HEK293 (cell line): ENCODE measurements around the gene NNAT.
A peak's percentile ranks its signal among the peaks of the same experiment; 100 is the strongest.

ENCODE experiments used
- CTCF ChIA-PET: fragments of 350-600 bp; formaldehyde crosslinking; extraction: SDS; loops from one replicate; lab custom pipeline; 2021; ENCODE audit warnings: antibody characterized with exemption; lab: Yijun Ruan, JAX
- POLR2A ChIA-PET: fragments of 300-600 bp; formaldehyde crosslinking; extraction: SDS; loops from one replicate; lab custom pipeline; 2020; ENCODE audit warnings: antibody characterized with exemption, inconsistent platforms; lab: Yijun Ruan, JAX
- H3K27ac ChIP-seq: fragments of 200-500 bp; sonication (Bioruptor generic); 2 replicates; pipeline ENCODE4 v1.5.1; 2014; ENCODE audit warnings: low read depth, low read length, control low read depth, inconsistent platforms; ENCODE audit errors: extremely low read depth
- H3K36me3 ChIP-seq, 2 experiments: fragments of 200-500 bp in 1 of 2; sonication (Bioruptor generic) in 1 of 2; 1 replicate in 1 of 2; 2 replicates in 1 of 2; pipeline ENCODE4 v1.5.1; 2014 to 2017; ENCODE audit warnings: inconsistent platforms in 2 of 2, low read length in 2 of 2; ENCODE audit not compliant: control insufficient read depth in 2 of 2, insufficient read depth in 1 of 2
- H3K4me1 ChIP-seq: fragments of 200-500 bp; sonication (Bioruptor generic); 2 replicates; pipeline ENCODE4 v1.5.1; 2014; ENCODE audit warnings: mild to moderate bottlenecking, low read length, inconsistent platforms; ENCODE audit not compliant: control insufficient read depth, insufficient read depth
- H3K4me3 ChIP-seq: 2 replicates; pipeline ENCODE4 v1.5.1; 2011; ENCODE audit warnings: low read depth, mild to moderate bottlenecking, control low read depth, low read length, moderate library complexity
- H3K9me3 ChIP-seq: fragments of 200-500 bp; sonication (Bioruptor generic); 2 replicates; pipeline ENCODE4 v1.5.1; 2014; ENCODE audit warnings: low read depth, low read length, inconsistent platforms; ENCODE audit not compliant: control insufficient read depth, insufficient read depth
- EGR2 ChIP-seq: fragments of 450-650 bp; formaldehyde crosslinking; IDR thresholded peaks from 2 replicates; pipeline ENCODE4 v1.5.1; 2016; ENCODE audit warnings: low read depth, missing biosample characterization, missing genetic modification characterization
- ELK4 ChIP-seq: IDR thresholded peaks from 2 replicates; pipeline ENCODE4 v1.6.1; 2011; ENCODE audit warnings: mild to moderate bottlenecking, low read depth, low read length, borderline replicate concordance
- GLIS1 ChIP-seq: fragments of 450-650 bp; formaldehyde crosslinking; IDR thresholded peaks from 2 replicates; pipeline ENCODE4 v1.5.1; 2016; ENCODE audit warnings: missing biosample characterization, missing genetic modification characterization
- GLIS2 ChIP-seq: fragments of 450-650 bp; formaldehyde crosslinking; IDR thresholded peaks from 2 replicates; pipeline ENCODE4 v1.5.1; 2016; ENCODE audit warnings: missing biosample characterization, missing genetic modification characterization
- KLF7 ChIP-seq: fragments of 450-650 bp; formaldehyde crosslinking; IDR thresholded peaks from 2 replicates; pipeline ENCODE4 v1.5.1; 2016; ENCODE audit warnings: missing biosample characterization, missing genetic modification characterization, borderline replicate concordance
- MYNN ChIP-seq: fragments of 450-650 bp; formaldehyde crosslinking; IDR thresholded peaks from 2 replicates; pipeline ENCODE4 v1.5.1; 2016; ENCODE audit warnings: missing biosample characterization, missing genetic modification characterization, borderline replicate concordance
- OSR2 ChIP-seq: fragments of 450-650 bp; formaldehyde crosslinking; IDR thresholded peaks from 2 replicates; pipeline ENCODE4 v1.5.1; 2016; ENCODE audit warnings: missing biosample characterization, missing genetic modification characterization
- REPIN1 ChIP-seq: fragments of 450-650 bp; formaldehyde crosslinking; IDR thresholded peaks from 2 replicates; pipeline ENCODE4 v1.5.1; 2017; ENCODE audit warnings: missing biosample characterization, missing genetic modification characterization, low read depth
- REST ChIP-seq: fragments of 450-650 bp; formaldehyde crosslinking; IDR thresholded peaks from 2 replicates; pipeline ENCODE4 v1.5.1; 2016; ENCODE audit warnings: missing biosample characterization, missing genetic modification characterization
- SCRT1 ChIP-seq: fragments of 450-650 bp; formaldehyde crosslinking; IDR thresholded peaks from 2 replicates; pipeline ENCODE4 v1.5.1; 2016; ENCODE audit warnings: missing biosample characterization, missing genetic modification characterization, borderline replicate concordance
- SCRT2 ChIP-seq: fragments of 450-650 bp; formaldehyde crosslinking; IDR thresholded peaks from 2 replicates; pipeline ENCODE4 v1.5.1; 2016; ENCODE audit warnings: missing biosample characterization, missing genetic modification characterization
- ZFP69B ChIP-seq: fragments of 450-650 bp; formaldehyde crosslinking; IDR thresholded peaks from 2 replicates; pipeline ENCODE4 v1.5.1; 2016; ENCODE audit warnings: missing biosample characterization, missing genetic modification characterization
- ZIC2 ChIP-seq: fragments of 450-650 bp; formaldehyde crosslinking; IDR thresholded peaks from 2 replicates; pipeline ENCODE4 v1.5.1; 2016; ENCODE audit warnings: missing biosample characterization, missing genetic modification characterization
- ZNF169 ChIP-seq: fragments of 450-650 bp; formaldehyde crosslinking; IDR thresholded peaks from 2 replicates; pipeline ENCODE4 v1.5.1; 2016; ENCODE audit warnings: missing biosample characterization, missing genetic modification characterization
- ZNF239 ChIP-seq: fragments of 450-650 bp; formaldehyde crosslinking; IDR thresholded peaks from 2 replicates; pipeline ENCODE4 v1.5.1; 2016; ENCODE audit warnings: missing biosample characterization, missing genetic modification characterization
- ZNF404 ChIP-seq: fragments of 450-650 bp; formaldehyde crosslinking; IDR thresholded peaks from 2 replicates; pipeline ENCODE4 v1.5.1; 2017; ENCODE audit warnings: missing biosample characterization, missing genetic modification characterization
- ZNF521 ChIP-seq: fragments of 450-650 bp; formaldehyde crosslinking; IDR thresholded peaks from 2 replicates; pipeline ENCODE4 v1.5.1; 2017; ENCODE audit warnings: missing biosample characterization, mild to moderate bottlenecking, missing genetic modification characterization
- ZNF529 ChIP-seq: fragments of 450-650 bp; formaldehyde crosslinking; IDR thresholded peaks from 2 replicates; pipeline ENCODE4 v1.5.1; 2017; ENCODE audit warnings: missing genetic modification characterization, missing biosample characterization; ENCODE audit not compliant: insufficient replicate concordance
- ZNF677 ChIP-seq: fragments of 450-650 bp; IDR thresholded peaks from 2 replicates; pipeline ENCODE4 v1.5.0; 2018; ENCODE audit warnings: missing biosample characterization, mild to moderate bottlenecking, missing genetic modification characterization, moderate library complexity
- ZNF830 ChIP-seq: fragments of 450-650 bp; IDR thresholded peaks from 2 replicates; pipeline ENCODE4 v1.5.0; 2018; ENCODE audit warnings: missing biosample characterization, missing genetic modification characterization, low read depth, mild to moderate bottlenecking, moderate library complexity
- TF ChIP-seq, protein P1 (sequence below): fragments of 450-650 bp; formaldehyde crosslinking; IDR thresholded peaks from 2 replicates; pipeline ENCODE4 v1.5.1; 2017; ENCODE audit warnings: missing biosample characterization, missing genetic modification characterization
- TF ChIP-seq, protein P2 (sequence below): fragments of 450-650 bp; formaldehyde crosslinking; conservative IDR thresholded peaks from 2 replicates; pipeline ENCODE4 v1.5.1; 2016; ENCODE audit warnings: low read depth, missing biosample characterization, missing genetic modification characterization
- TF ChIP-seq, protein P3 (sequence below): fragments of 450-650 bp; formaldehyde crosslinking; IDR thresholded peaks from 2 replicates; pipeline ENCODE4 v1.5.1; 2016; ENCODE audit warnings: missing biosample characterization, missing genetic modification characterization

Gene NNAT

GRCh38 chr20:37541326-37541725, 20.3 kb downstream of the NNAT start:
- Histone ChIP-seq H3K4me3 (no peak overlapping the region), H3K4me1 (no peaks in the 10 kb centered on the region), H3K9me3 (no peaks in the 10 kb centered on the region), H3K27ac (no peak overlapping the region), H3K36me3 (no peaks in the 10 kb centered on the region)
- TF ChIP-seq ZNF169 = no peak
- no peak for TF ChIP-seq ZNF830
- no peak for TF ChIP-seq ZIC2 (tag by site-specific recombination)
- no peak for TF ChIP-seq OSR2 (tag by site-specific recombination)
- POLR2A ChIA-PET = no interaction called here
- CTCF ChIA-PET = interaction anchor here (0.7 to 1.6 kb wide), 4 partner anchors 8 to 161 kb away, joined by 3 to 4 read pairs (median 3); no protein-coding TSS in a partner anchor

- H3K4me3 ChIP-seq = no peak overlapping the region
- ChIA-PET POLR2A (no interaction called here), CTCF (interaction anchor here (0.6 to 1.6 kb wide), 6 partner anchors 9 to 352 kb away, joined by 3 to 5 read pairs (median 4); no protein-coding TSS in a partner anchor)
- H3K4me1 ChIP-seq = no peaks in the 10 kb centered on the region
- TF ChIP-seq REST (tag by site-specific recombination) (no peak), ZNF404 (tag by site-specific recombination) (no peak), GLIS2 (no peak), ZNF169 (no peak), MYNN (tag by site-specific recombination) (no peak), ELK4 (no peak), EGR2 (tag by site-specific recombination) (no peak), ZNF521 (no peak), REPIN1 (no peak), GLIS1 (tag by site-specific recombination) (peak; percentile 51), ZIC2 (tag by site-specific recombination) (no peak), ZNF239 (tag by site-specific recombination) (no peak), ZNF677 (tag by site-specific recombination) (no peak), ZNF529 (no peak), SCRT1 (tag by site-specific recombination) (0 out of 2 replicates have a peak, but pooled peaks have one; percentile 31), ZFP69B (no peak), SCRT2 (tag by site-specific recombination) (peak; percentile 87), KLF7 (tag by site-specific recombination) (no peak)
- TF ChIP-seq, protein P1, sequence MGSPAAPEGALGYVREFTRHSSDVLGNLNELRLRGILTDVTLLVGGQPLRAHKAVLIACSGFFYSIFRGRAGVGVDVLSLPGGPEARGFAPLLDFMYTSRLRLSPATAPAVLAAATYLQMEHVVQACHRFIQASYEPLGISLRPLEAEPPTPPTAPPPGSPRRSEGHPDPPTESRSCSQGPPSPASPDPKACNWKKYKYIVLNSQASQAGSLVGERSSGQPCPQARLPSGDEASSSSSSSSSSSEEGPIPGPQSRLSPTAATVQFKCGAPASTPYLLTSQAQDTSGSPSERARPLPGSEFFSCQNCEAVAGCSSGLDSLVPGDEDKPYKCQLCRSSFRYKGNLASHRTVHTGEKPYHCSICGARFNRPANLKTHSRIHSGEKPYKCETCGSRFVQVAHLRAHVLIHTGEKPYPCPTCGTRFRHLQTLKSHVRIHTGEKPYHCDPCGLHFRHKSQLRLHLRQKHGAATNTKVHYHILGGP (tag by site-specific recombination) = no peak
- TF ChIP-seq, protein P2, sequence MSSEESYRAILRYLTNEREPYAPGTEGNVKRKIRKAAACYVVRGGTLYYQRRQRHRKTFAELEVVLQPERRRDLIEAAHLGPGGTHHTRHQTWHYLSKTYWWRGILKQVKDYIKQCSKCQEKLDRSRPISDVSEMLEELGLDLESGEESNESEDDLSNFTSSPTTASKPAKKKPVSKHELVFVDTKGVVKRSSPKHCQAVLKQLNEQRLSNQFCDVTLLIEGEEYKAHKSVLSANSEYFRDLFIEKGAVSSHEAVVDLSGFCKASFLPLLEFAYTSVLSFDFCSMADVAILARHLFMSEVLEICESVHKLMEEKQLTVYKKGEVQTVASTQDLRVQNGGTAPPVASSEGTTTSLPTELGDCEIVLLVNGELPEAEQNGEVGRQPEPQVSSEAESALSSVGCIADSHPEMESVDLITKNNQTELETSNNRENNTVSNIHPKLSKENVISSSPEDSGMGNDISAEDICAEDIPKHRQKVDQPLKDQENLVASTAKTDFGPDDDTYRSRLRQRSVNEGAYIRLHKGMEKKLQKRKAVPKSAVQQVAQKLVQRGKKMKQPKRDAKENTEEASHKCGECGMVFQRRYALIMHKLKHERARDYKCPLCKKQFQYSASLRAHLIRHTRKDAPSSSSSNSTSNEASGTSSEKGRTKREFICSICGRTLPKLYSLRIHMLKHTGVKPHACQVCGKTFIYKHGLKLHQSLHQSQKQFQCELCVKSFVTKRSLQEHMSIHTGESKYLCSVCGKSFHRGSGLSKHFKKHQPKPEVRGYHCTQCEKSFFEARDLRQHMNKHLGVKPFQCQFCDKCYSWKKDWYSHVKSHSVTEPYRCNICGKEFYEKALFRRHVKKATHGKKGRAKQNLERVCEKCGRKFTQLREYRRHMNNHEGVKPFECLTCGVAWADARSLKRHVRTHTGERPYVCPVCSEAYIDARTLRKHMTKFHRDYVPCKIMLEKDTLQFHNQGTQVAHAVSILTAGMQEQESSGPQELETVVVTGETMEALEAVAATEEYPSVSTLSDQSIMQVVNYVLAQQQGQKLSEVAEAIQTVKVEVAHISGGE (tag by site-specific recombination) = no peak
- TF ChIP-seq, protein P3, sequence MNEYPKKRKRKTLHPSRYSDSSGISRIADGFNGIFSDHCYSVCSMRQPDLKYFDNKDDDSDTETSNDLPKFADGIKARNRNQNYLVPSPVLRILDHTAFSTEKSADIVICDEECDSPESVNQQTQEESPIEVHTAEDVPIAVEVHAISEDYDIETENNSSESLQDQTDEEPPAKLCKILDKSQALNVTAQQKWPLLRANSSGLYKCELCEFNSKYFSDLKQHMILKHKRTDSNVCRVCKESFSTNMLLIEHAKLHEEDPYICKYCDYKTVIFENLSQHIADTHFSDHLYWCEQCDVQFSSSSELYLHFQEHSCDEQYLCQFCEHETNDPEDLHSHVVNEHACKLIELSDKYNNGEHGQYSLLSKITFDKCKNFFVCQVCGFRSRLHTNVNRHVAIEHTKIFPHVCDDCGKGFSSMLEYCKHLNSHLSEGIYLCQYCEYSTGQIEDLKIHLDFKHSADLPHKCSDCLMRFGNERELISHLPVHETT = no peak
- no peak overlapping the region for H3K27ac ChIP-seq
- H3K9me3 ChIP-seq = no peaks in the 10 kb centered on the region
- no peaks in the 10 kb centered on the region for H3K36me3 ChIP-seq
Measured at GRCh38 chr20:37542281-37542680, 21.2 kb downstream of the NNAT start.
